Fibroblast of lung (primary cell): Measurements from ENCODE around the gene TSBP1. TPM values are rescaled to one million over a fixed set of nuclear protein-coding genes. Genes with fewer than 3 reads are reported as not detected.

Source experiments
- DNase-seq, 2 donors: peaks; one replicate each; pipeline versions ENCODE4 v3.0.0 to v3.0.0-alpha.2; 2010; ENCODE audit warnings: low read depth in 2 of 2
- H2AFZ ChIP-seq: 2 replicates; pipeline ENCODE4 v1.5.1; 2012; ENCODE audit warnings: low read length, control low read depth, inconsistent platforms
- H3K27ac ChIP-seq: 2 replicates; pipeline ENCODE4 v1.5.1; 2011; ENCODE audit warnings: low read length, control low read depth; ENCODE audit not compliant: insufficient read depth
- H3K27me3 ChIP-seq: 2 replicates; pipeline ENCODE4 v1.5.1; 2011; ENCODE audit warnings: mild to moderate bottlenecking, low read length; ENCODE audit not compliant: control insufficient read depth, insufficient read depth
- H3K36me3 ChIP-seq: 2 replicates; pipeline ENCODE4 v1.5.1; 2011; ENCODE audit warnings: low read length; ENCODE audit not compliant: control insufficient read depth, insufficient read depth
- H3K4me1 ChIP-seq: 2 replicates; pipeline ENCODE4 v1.5.1; 2011; ENCODE audit warnings: low read length; ENCODE audit not compliant: control insufficient read depth, insufficient read depth; ENCODE audit errors: extremely low read depth
- H3K4me2 ChIP-seq: 2 replicates; pipeline ENCODE4 v1.5.1; 2011; ENCODE audit warnings: low read length, control low read depth; ENCODE audit not compliant: insufficient read depth; ENCODE audit errors: extremely low read depth
- H3K4me3 ChIP-seq, 4 experiments: fragments of 200-600 bp in 1 of 4; sonication (generic) in 1 of 4; replicated peaks in 1 of 4; 2 replicates each; pipeline ENCODE4 v1.5.1; 2011 to 2016; ENCODE audit warnings: low read length in 4 of 4, low read depth in 3 of 4, mild to moderate bottlenecking in 3 of 4, control low read depth in 2 of 4, inconsistent platforms in 1 of 4, mixed read lengths in 1 of 4; ENCODE audit not compliant: insufficient read depth in 1 of 4; ENCODE audit errors: control extremely low read depth in 1 of 4
- H3K79me2 ChIP-seq: 2 replicates; pipeline ENCODE4 v1.5.1; 2012; ENCODE audit warnings: mild to moderate bottlenecking, low read length, inconsistent platforms; ENCODE audit not compliant: control insufficient read depth, insufficient read depth
- H3K9ac ChIP-seq: 2 replicates; pipeline ENCODE4 v1.5.1; 2011; ENCODE audit warnings: mild to moderate bottlenecking, low read length, control low read depth; ENCODE audit not compliant: insufficient read depth
- H3K9me3 ChIP-seq: 2 replicates; pipeline ENCODE4 v1.5.1; 2012; ENCODE audit warnings: low read depth, low read length; ENCODE audit not compliant: control insufficient read depth, insufficient read depth
- H4K20me1 ChIP-seq: 2 replicates; pipeline ENCODE4 v1.5.1; 2011; ENCODE audit warnings: low read length; ENCODE audit not compliant: control insufficient read depth, insufficient read depth; ENCODE audit errors: extremely low read depth
- EZH2 ChIP-seq: IDR thresholded peaks from 2 replicates; pipeline ENCODE4 v1.5.1; 2012; ENCODE audit warnings: low read length, control low read depth, mild to moderate bottlenecking; ENCODE audit errors: missing control alignments
- polyA minus RNA-seq: library from RNA; depleted of rRNA, polyadenylated mRNA; stranded (reverse); fragments of >200 nt; gene quantifications from 2 replicates; pipeline ENCODE4 v1.2.3, GENCODE V29; 2011; ENCODE audit warnings: low replicate concordance
- polyA plus RNA-seq, 2 donors: library from polyadenylated mRNA; depleted of rRNA in 1 of 2; stranded (reverse) in 1 of 2; unstranded in 1 of 2; fragments of >200 nt; gene quantifications; 2 replicates each; pipeline ENCODE4 v1.2.1, GENCODE V29; 2011 to 2012; ENCODE audit warnings: missing spikeins in 1 of 2
- total RNA-seq: library from RNA; depleted of rRNA; stranded (reverse); fragments of >200 nt; gene quantifications from 2 replicates; pipeline ENCODE4 v1.2.1, GENCODE V29; 2014
- TF ChIP-seq, protein P1 (sequence below), 2 donors: IDR thresholded peaks in 1 of 2; conservative IDR thresholded peaks in 1 of 2; 1 replicate in 1 of 2; 2 replicates in 1 of 2; pipeline ENCODE4 v1.5.1; 2011 to 2012; ENCODE audit warnings: low read length in 2 of 2, control low read depth in 1 of 2, inconsistent platforms in 1 of 2, low read depth in 1 of 2, mild to moderate bottlenecking in 1 of 2

The TSBP1 gene, protein sequence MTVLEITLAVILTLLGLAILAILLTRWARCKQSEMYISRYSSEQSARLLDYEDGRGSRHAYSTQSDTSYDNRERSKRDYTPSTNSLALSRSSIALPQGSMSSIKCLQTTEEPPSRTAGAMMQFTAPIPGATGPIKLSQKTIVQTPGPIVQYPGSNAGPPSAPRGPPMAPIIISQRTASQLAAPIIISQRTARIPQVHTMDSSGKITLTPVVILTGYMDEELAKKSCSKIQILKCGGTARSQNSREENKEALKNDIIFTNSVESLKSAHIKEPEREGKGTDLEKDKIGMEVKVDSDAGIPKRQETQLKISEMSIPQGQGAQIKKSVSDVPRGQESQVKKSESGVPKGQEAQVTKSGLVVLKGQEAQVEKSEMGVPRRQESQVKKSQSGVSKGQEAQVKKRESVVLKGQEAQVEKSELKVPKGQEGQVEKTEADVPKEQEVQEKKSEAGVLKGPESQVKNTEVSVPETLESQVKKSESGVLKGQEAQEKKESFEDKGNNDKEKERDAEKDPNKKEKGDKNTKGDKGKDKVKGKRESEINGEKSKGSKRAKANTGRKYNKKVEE
- total RNA-seq (under 0.01 TPM in 1 of 2 replicates, not detected in the other), polyA plus RNA-seq (not detected in 2 replicates), polyA minus RNA-seq (not detected in 2 replicates)
- polyA plus RNA-seq (2012): not detected in 2 replicates

DNA sequence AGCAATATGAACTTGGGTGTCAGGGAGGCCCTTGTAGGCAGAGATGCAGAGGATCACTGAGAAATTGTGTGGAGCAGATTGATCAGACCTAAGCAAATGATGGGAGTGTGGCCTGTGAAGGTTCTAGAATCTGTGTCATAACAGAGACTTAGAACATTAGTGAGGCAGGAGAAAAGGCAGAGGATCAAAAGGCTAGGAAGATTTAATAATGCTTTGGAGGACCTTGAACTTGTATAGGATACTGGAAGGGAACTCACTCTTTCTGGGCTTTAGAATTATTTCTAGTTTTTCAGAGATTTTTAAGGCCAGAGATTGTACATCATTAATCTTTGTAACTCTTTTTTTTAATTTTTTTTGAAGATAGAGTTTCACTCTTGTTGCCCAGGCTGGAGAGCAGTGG, at the start of gene TSBP1:
TSBP1 (minus strand) TSS at position 101 of the 400 bp plus-strand sequence. CDS start 197 bp downstream, outside the sequence.
- no peaks in the 10 kb centered on the region for H3K36me3 ChIP-seq
- H3K27ac ChIP-seq: no peak within 1 kb of the TSS
- H4K20me1 ChIP-seq: no peaks in the 10 kb centered on the region
- no peak within 1 kb of the TSS for H3K9ac ChIP-seq
- no peaks in the 10 kb centered on the region for H3K27me3 ChIP-seq
- TF ChIP-seq, protein P1, sequence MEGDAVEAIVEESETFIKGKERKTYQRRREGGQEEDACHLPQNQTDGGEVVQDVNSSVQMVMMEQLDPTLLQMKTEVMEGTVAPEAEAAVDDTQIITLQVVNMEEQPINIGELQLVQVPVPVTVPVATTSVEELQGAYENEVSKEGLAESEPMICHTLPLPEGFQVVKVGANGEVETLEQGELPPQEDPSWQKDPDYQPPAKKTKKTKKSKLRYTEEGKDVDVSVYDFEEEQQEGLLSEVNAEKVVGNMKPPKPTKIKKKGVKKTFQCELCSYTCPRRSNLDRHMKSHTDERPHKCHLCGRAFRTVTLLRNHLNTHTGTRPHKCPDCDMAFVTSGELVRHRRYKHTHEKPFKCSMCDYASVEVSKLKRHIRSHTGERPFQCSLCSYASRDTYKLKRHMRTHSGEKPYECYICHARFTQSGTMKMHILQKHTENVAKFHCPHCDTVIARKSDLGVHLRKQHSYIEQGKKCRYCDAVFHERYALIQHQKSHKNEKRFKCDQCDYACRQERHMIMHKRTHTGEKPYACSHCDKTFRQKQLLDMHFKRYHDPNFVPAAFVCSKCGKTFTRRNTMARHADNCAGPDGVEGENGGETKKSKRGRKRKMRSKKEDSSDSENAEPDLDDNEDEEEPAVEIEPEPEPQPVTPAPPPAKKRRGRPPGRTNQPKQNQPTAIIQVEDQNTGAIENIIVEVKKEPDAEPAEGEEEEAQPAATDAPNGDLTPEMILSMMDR (conservative IDR thresholded peaks at IDR 0.05 in 1 of 2, IDR thresholded peaks at IDR 0.05 in 1 of 2; ENCODE audit: low read depth in 1 of 2, low read length in 2 of 2): no peak
- no peak within 1 kb of the TSS for H3K4me3 ChIP-seq
- H3K9me3 ChIP-seq: no peaks in the 10 kb centered on the region
- no peak within 1 kb of the TSS for H3K4me2 ChIP-seq
- H2AFZ ChIP-seq: no peak within 1 kb of the TSS
- no peaks in the 10 kb centered on the region for H3K4me1 ChIP-seq
- H3K79me2 ChIP-seq: no peaks in the 10 kb centered on the region
- DNase-seq: no peak

DNA sequence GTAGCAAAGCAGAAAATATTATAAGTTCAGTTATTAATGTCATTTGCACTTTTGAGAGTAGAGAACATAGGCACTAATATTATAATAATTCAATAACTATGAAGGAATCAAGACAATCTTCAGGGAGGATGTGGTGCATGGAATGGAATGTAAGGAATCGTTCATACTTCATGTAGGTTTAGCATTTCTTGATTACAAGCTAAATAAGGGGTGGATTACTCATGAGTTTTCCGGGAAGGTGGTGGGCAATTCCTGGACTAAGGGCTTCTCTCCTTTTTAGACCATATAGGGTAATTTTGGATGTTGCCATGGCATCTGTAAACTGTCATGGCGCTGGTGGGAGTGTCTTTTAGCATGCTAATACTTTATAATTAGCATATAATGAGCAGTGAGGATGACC, 44.3 kb upstream of the TSBP1 start:
- H3K79me2 ChIP-seq: no peaks in the 10 kb centered on the region
- no peaks in the 10 kb centered on the region for H3K36me3 ChIP-seq
- no peak overlapping the region for H2AFZ ChIP-seq
- TF ChIP-seq, protein P1 (conservative IDR thresholded peaks at IDR 0.05 in 1 of 2, IDR thresholded peaks at IDR 0.05 in 1 of 2; ENCODE audit: low read depth in 1 of 2, low read length in 2 of 2): no peak
- no peak for TF ChIP-seq EZH2
- H3K4me1 ChIP-seq: no peaks in the 10 kb centered on the region
- H3K27ac ChIP-seq: no peak overlapping the region
- DNase-seq: peak in 1 of 2 donors; percentile 60
- no peak overlapping the region for H3K9ac ChIP-seq
- no peak overlapping the region for H3K4me2 ChIP-seq
- H3K9me3 ChIP-seq: no peaks in the 10 kb centered on the region
- no peaks in the 10 kb centered on the region for H4K20me1 ChIP-seq
- no peak overlapping the region for H3K4me3 ChIP-seq
- H3K27me3 ChIP-seq: peaks cover 16% of the 10 kb centered on the region

DNA sequence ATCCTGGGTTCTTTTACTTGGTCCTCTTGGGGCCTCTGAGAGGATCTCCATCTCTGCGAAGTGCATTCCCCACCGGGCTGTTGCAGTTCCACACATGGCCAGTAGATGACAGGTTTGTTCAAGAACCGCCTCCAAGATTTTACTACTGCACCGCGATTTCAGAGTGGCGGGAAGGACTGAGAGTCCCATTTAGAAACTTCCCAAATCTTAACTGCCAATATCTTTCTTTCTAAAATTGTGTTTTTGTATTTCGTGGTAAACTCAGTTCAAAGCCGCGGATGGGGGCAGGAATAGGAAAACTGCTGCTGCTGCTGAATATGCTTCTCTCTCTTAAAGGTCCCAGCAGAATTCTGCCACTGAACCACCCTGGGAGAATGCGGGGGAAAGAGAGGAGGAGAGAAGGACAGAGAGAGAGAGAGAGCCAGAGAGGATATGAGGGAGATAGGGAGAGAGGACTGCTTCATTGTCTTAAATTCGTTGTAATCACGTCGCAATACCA, 43.9 kb upstream of the TSBP1 start:
- H3K36me3 ChIP-seq: no peaks in the 10 kb centered on the region
- no peak overlapping the region for H3K4me2 ChIP-seq
- H3K27ac ChIP-seq: no peak overlapping the region
- no peaks in the 10 kb centered on the region for H3K79me2 ChIP-seq
- H3K4me3 ChIP-seq: no peak overlapping the region
- no peaks in the 10 kb centered on the region for H3K9me3 ChIP-seq
- H2AFZ ChIP-seq: no peak overlapping the region
- H3K9ac ChIP-seq: no peak overlapping the region
- no peaks in the 10 kb centered on the region for H3K4me1 ChIP-seq
- peaks cover 14% of the 10 kb centered on the region for H3K27me3 ChIP-seq
- no peaks in the 10 kb centered on the region for H4K20me1 ChIP-seq
- peak; percentile 62 to 70 for DNase-seq
- TF ChIP-seq EZH2: no peak
- TF ChIP-seq, protein P1 (conservative IDR thresholded peaks at IDR 0.05 in 1 of 2, IDR thresholded peaks at IDR 0.05 in 1 of 2; ENCODE audit: low read depth in 1 of 2, low read length in 2 of 2): peak; percentile 99
